ENCODE data around the gene MAN1C1.

The MAN1C1 gene

GRCh38 chr1:25785333-25786067, 168.9 kb downstream of the MAN1C1 start:
- H3K4me3 ChIP-seq (ENCODE audit: insufficient read depth, low read length, poor library complexity, severe bottlenecking) = no peak overlapping the region
- no peaks in the 10 kb centered on the region for H3K9me3 ChIP-seq (ENCODE audit: insufficient read depth, low read length)
- H3K9ac ChIP-seq (ENCODE audit: low read length) = no peak overlapping the region
- no peaks in the 10 kb centered on the region for H3K79me2 ChIP-seq (ENCODE audit: insufficient read depth, low read length)
- no peaks in the 10 kb centered on the region for H3K9me2 ChIP-seq (replicated peaks; ENCODE audit: insufficient read depth, low read length)
- H2AFZ ChIP-seq (ENCODE audit: low read depth, low read length, severe bottlenecking) = no peak overlapping the region
- H3K27me3 ChIP-seq (ENCODE audit: low read length) = no peaks in the 10 kb centered on the region
- no peak overlapping the region for H3K27ac ChIP-seq (ENCODE audit: low read depth, low read length)
- TF ChIP-seq EZH2phosphoT487 (conservative IDR thresholded peaks at IDR 0.05; ENCODE audit: low read length) (no peak), CTCF (IDR thresholded peaks at IDR 0.05; ENCODE audit: insufficient read depth, low read length, poor library complexity, severe bottlenecking) (no peak)
- H4K20me1 ChIP-seq (ENCODE audit: low read depth, low read length) = no peaks in the 10 kb centered on the region
- H3F3A ChIP-seq (ENCODE audit: insufficient read depth) = no peaks in the 10 kb centered on the region
- no peaks in the 10 kb centered on the region for H3K36me3 ChIP-seq (ENCODE audit: low read length)
- no peak overlapping the region for H3K4me2 ChIP-seq (ENCODE audit: low read depth, low read length, poor library complexity, severe bottlenecking)

GRCh38 chr1:25786887-25787759, 170.5 kb downstream of the MAN1C1 start:
- TF ChIP-seq EZH2phosphoT487 (conservative IDR thresholded peaks at IDR 0.05; ENCODE audit: low read length) (no peak), CTCF (IDR thresholded peaks at IDR 0.05; ENCODE audit: insufficient read depth, low read length, poor library complexity, severe bottlenecking) (no peak)
- H4K20me1 ChIP-seq (ENCODE audit: low read depth, low read length) = no peaks in the 10 kb centered on the region

GRCh38 chr1:25787760-25788166, 171.2 kb downstream of the MAN1C1 start:
- H3K9me3 ChIP-seq (ENCODE audit: insufficient read depth, low read length) = no peaks in the 10 kb centered on the region
- TF ChIP-seq CTCF (IDR thresholded peaks at IDR 0.05; ENCODE audit: insufficient read depth, low read length, poor library complexity, severe bottlenecking) = no peak
- TF ChIP-seq EZH2phosphoT487 (conservative IDR thresholded peaks at IDR 0.05; ENCODE audit: low read length) = no peak
- H3F3A ChIP-seq (ENCODE audit: insufficient read depth) = no peaks in the 10 kb centered on the region
- no peak overlapping the region for H2AFZ ChIP-seq (ENCODE audit: low read depth, low read length, severe bottlenecking)
- H3K79me2 ChIP-seq (ENCODE audit: insufficient read depth, low read length) = no peaks in the 10 kb centered on the region
- no peaks in the 10 kb centered on the region for H3K9me2 ChIP-seq (replicated peaks; ENCODE audit: insufficient read depth, low read length)
- no peak overlapping the region for H3K4me3 ChIP-seq (ENCODE audit: insufficient read depth, low read length, poor library complexity, severe bottlenecking)
- H3K27me3 ChIP-seq (ENCODE audit: low read length) = no peaks in the 10 kb centered on the region
- H3K27ac ChIP-seq (ENCODE audit: low read depth, low read length) = no peak overlapping the region
- no peak overlapping the region for H3K4me2 ChIP-seq (ENCODE audit: low read depth, low read length, poor library complexity, severe bottlenecking)
- H3K9ac ChIP-seq (ENCODE audit: low read length) = no peak overlapping the region
- H3K36me3 ChIP-seq (ENCODE audit: low read length) = no peaks in the 10 kb centered on the region
- no peaks in the 10 kb centered on the region for H4K20me1 ChIP-seq (ENCODE audit: low read depth, low read length)

More at GRCh38 chr1:25786887-25787759, 170.5 kb downstream of the MAN1C1 start:
- no peak overlapping the region for H3K4me2 ChIP-seq (ENCODE audit: low read depth, low read length, poor library complexity, severe bottlenecking)
- H3K79me2 ChIP-seq (ENCODE audit: insufficient read depth, low read length) = no peaks in the 10 kb centered on the region
- H3K27me3 ChIP-seq (ENCODE audit: low read length) = no peaks in the 10 kb centered on the region
- no peak overlapping the region for H3K9ac ChIP-seq (ENCODE audit: low read length)
- H3F3A ChIP-seq (ENCODE audit: insufficient read depth) = no peaks in the 10 kb centered on the region
- H3K9me2 ChIP-seq (replicated peaks; ENCODE audit: insufficient read depth, low read length) = no peaks in the 10 kb centered on the region
- H3K36me3 ChIP-seq (ENCODE audit: low read length) = no peaks in the 10 kb centered on the region
- H3K9me3 ChIP-seq (ENCODE audit: insufficient read depth, low read length) = no peaks in the 10 kb centered on the region
- H3K27ac ChIP-seq (ENCODE audit: low read depth, low read length) = no peak overlapping the region
- H3K4me3 ChIP-seq (ENCODE audit: insufficient read depth, low read length, poor library complexity, severe bottlenecking) = no peak overlapping the region
- H2AFZ ChIP-seq (ENCODE audit: low read depth, low read length, severe bottlenecking) = no peak overlapping the region
